K562 (cell line): Measurements from ENCODE around the gene ETV4. TPM values are rescaled to one million over a fixed set of nuclear protein-coding genes. Genes with fewer than 3 reads are reported as not detected.

Experiments used
- ATAC-seq: fragments of 200-7000 bp; cut with Tn5 transposase; 3 replicates; pipeline ENCODE4 v1.9.1; 2020; ENCODE audit warnings: moderate library complexity
- BruUV-seq: library from RNA; stranded (reverse); fragments of 400-500 nt; replicated peaks from 2 replicates; lab custom pipeline; 2021; lab: Mats Ljungman, UMichigan
- CTCF ChIA-PET: fragments of 300-600 bp; formaldehyde crosslinking; extraction: SDS; loops from one replicate; lab custom pipeline; 2021; ENCODE audit warnings: low intra/inter-chr PET ratio; lab: Yijun Ruan, JAX
- POLR2A ChIA-PET: fragments of 300-600, 350-650 bp; sonication (Branson Sonifier 250); formaldehyde crosslinking; extraction: SDS; loops from one replicate; lab custom pipeline; 2021; ENCODE audit warnings: antibody characterized with exemption, inconsistent platforms; lab: Yijun Ruan, JAX
- DNase-seq, 4 experiments: peaks; one replicate each; pipeline versions ENCODE4 v3.0.0 to v3.0.0-alpha.2; 2011 to 2018; ENCODE audit warnings: low spot score in 3 of 4, mixed read lengths in 3 of 4; ENCODE audit errors: extremely low read depth in 1 of 4
- FAIRE-seq: peaks from 2 replicates; lab custom pipeline; 2011; peaks lifted over from hg19 to GRCh38; lab: Jason Lieb, UNC
- H2AFZ ChIP-seq: 2 replicates; pipeline ENCODE4 v1.6.0; 2011; ENCODE audit warnings: low read depth, low read length, control low read depth, inconsistent platforms
- H3K27ac ChIP-seq: fragments of 200-600 bp; 3 replicates; pipeline ENCODE4 v1.8.0; 2011; ENCODE audit warnings: low read depth, mild to moderate bottlenecking, control low read depth, inconsistent platforms, low read length, moderate library complexity, mixed read lengths; ENCODE audit errors: extremely low read depth
- H3K27me3 ChIP-seq, 2 experiments: fragments of 300-600 bp in 1 of 2; 2 replicates in 1 of 2; 3 replicates in 1 of 2; pipeline versions ENCODE4 v1.6.0 to v1.8.0; 2011; ENCODE audit warnings: inconsistent platforms in 2 of 2, low read length in 2 of 2, mild to moderate bottlenecking in 1 of 2, mixed read lengths in 1 of 2, moderate library complexity in 1 of 2; ENCODE audit not compliant: control insufficient read depth in 2 of 2, insufficient read depth in 2 of 2
- H3K36me3 ChIP-seq: fragments of 300-600 bp; 3 replicates; pipeline ENCODE4 v1.8.0; 2011; ENCODE audit warnings: mild to moderate bottlenecking, low read length, inconsistent platforms; ENCODE audit not compliant: control insufficient read depth, insufficient read depth
- H3K4me1 ChIP-seq, 2 experiments: fragments of 200-600 bp in 1 of 2; replicated peaks in 1 of 2; 2 replicates in 1 of 2; 3 replicates in 1 of 2; pipeline versions ENCODE4 v1.5.1 to v1.8.0; 2011; ENCODE audit warnings: inconsistent platforms in 2 of 2, low read length in 2 of 2, mild to moderate bottlenecking in 1 of 2, mixed read lengths in 1 of 2, moderate library complexity in 1 of 2; ENCODE audit not compliant: control insufficient read depth in 2 of 2, insufficient read depth in 2 of 2
- H3K4me2 ChIP-seq: 2 replicates; pipeline ENCODE4 v1.6.1; 2011; ENCODE audit warnings: low read length, control low read depth, inconsistent platforms, mixed read lengths; ENCODE audit not compliant: insufficient read depth
- H3K4me3 ChIP-seq: fragments of 200-600 bp; sonication (generic), shearing (Covaris generic); 2 replicates; pipeline ENCODE4 v1.5.1; 2016; ENCODE audit warnings: control low read depth, inconsistent platforms
- H3K79me2 ChIP-seq: fragments of 200-600 bp; 3 replicates; pipeline ENCODE4 v1.8.0; 2011; ENCODE audit warnings: low read length, inconsistent platforms; ENCODE audit not compliant: control insufficient read depth, insufficient read depth
- H3K9ac ChIP-seq, 2 experiments: 2 replicates each; pipeline versions ENCODE4 v1.6.0 to v1.6.1; 2011; ENCODE audit warnings: low read depth in 2 of 2, low read length in 2 of 2, control low read depth in 1 of 2, inconsistent platforms in 1 of 2, mild to moderate bottlenecking in 1 of 2, mixed read lengths in 1 of 2; ENCODE audit not compliant: insufficient read depth in 1 of 2
- H3K9me1 ChIP-seq: one replicate; pipeline ENCODE4 v1.6.0; 2011; ENCODE audit warnings: inconsistent platforms, mild to moderate bottlenecking, low read length, moderate library complexity; ENCODE audit not compliant: control insufficient read depth, insufficient read depth
- H3K9me3 ChIP-seq: replicated peaks from 2 replicates; pipeline ENCODE4 v1.5.1; 2011; ENCODE audit warnings: low read depth, low read length, inconsistent platforms; ENCODE audit not compliant: control insufficient read depth, insufficient read depth
- H4K20me1 ChIP-seq: replicated peaks from 2 replicates; pipeline ENCODE4 v1.6.1; 2011; ENCODE audit warnings: low read length, inconsistent platforms, mixed read lengths; ENCODE audit not compliant: control insufficient read depth, insufficient read depth
- FOXP4 ChIP-seq: sonication (generic); formaldehyde crosslinking; IDR thresholded peaks from 2 replicates; pipeline ENCODE4 v1.8.0; 2022; ENCODE audit warnings: mild to moderate bottlenecking, missing genetic modification reagents, borderline replicate concordance
- MAFF ChIP-seq: IDR thresholded peaks from 2 replicates; pipeline ENCODE4 v1.6.1; 2012; ENCODE audit warnings: low read length, improper control_type of control experiment
- NEUROD1 ChIP-seq: fragments of 150-350 bp; IDR thresholded peaks from 2 replicates; pipeline ENCODE4 v1.6.1; 2014; ENCODE audit warnings: borderline replicate concordance, low read length, low read depth; ENCODE audit not compliant: partially characterized antibody
- PURB ChIP-seq: sonication (generic); formaldehyde crosslinking; IDR thresholded peaks from 2 replicates; pipeline ENCODE4 v1.9.0; 2021; ENCODE audit warnings: low read depth, mild to moderate bottlenecking, missing genetic modification reagents
- RREB1 ChIP-seq: fragments of 250-450 bp; sonication (Bioruptor Pico); IDR thresholded peaks from 2 replicates; pipeline ENCODE4 v1.4.0; 2020
- TARDBP ChIP-seq: fragments of 450-650 bp; IDR thresholded peaks from 2 replicates; pipeline ENCODE4 v1.6.1; 2016
- ZNF23 ChIP-seq: fragments of 250-450 bp; sonication (Bioruptor Pico); IDR thresholded peaks from 2 replicates; pipeline ENCODE4 v1.4.0; 2020; ENCODE audit warnings: mild to moderate bottlenecking
- ZNF274 ChIP-seq: IDR thresholded peaks from 2 replicates; pipeline ENCODE4 v1.6.1; 2011; ENCODE audit warnings: low read depth, mild to moderate bottlenecking, low read length, moderate library complexity, borderline replicate concordance
- ZNF282 ChIP-seq: sonication (generic); formaldehyde crosslinking; IDR thresholded peaks from 2 replicates; pipeline ENCODE4 v1.8.1; 2023; ENCODE audit warnings: missing genetic modification reagents
- ZNF445 ChIP-seq: fragments of 250-450 bp; sonication (Bioruptor Pico); IDR thresholded peaks from 2 replicates; pipeline ENCODE4 v1.4.0; 2020; ENCODE audit warnings: low read depth, mild to moderate bottlenecking, moderate library complexity
- WGBS: fragments of 100-300 bp; shearing (Covaris generic); methylation state at CpG from one replicate; pipeline ENCODE4 v1.1.6; 2016; ENCODE audit warnings: low coverage, mixed read lengths; ENCODE audit not compliant: insufficient coverage; ENCODE audit errors: missing lambda C conversion rate; 5-methylcytosine and 5-hydroxymethylcytosine counted together
- in situ Hi-C: fragments of 300-500 bp; cut with MboI; formaldehyde crosslinking; loops from 4 replicates; pipeline ENCODE4 v1.15.0; 2018; ENCODE audit warnings: inconsistent platforms, mixed read lengths
- intact Hi-C: fragments of 100-400 bp; cut with micrococcal nuclease; formaldehyde crosslinking; loops from 2 replicates; pipeline ENCODE4 v1.14.2; 2022
- polyA plus RNA-seq, 8 experiments: library from polyadenylated mRNA; depleted of rRNA in 4 of 8; stranded (reverse) in 5 of 8; unstranded in 3 of 8; fragments of >200 nt; fragmentation: Nextera tagmentation in 2 of 8; fragmentation: Illumina TruSeq in 1 of 8; extraction: Ambion mirVana in 2 of 8; extraction: Trizol in 1 of 8; gene quantifications; 2 replicates each; pipeline versions ENCODE4 v1.2.1 to v1.2.3, GENCODE V29; 2011 to 2014; ENCODE audit warnings: inconsistent platforms in 1 of 8, missing spikeins in 1 of 8
- total RNA-seq, 7 experiments: library from RNA; depleted of rRNA in 6 of 7; stranded (reverse); fragments of >200 nt in 6 of 7; fragmentation: Illumina TruSeq in 2 of 7; extraction: Trizol in 2 of 7; gene quantifications; 2 replicates each; pipeline versions ENCODE4 v1.2.1 to v1.2.3, GENCODE V29; 2011 to 2021; ENCODE audit warnings: low replicate concordance in 1 of 7

ETV4 gene
- total and polyA plus RNA-seq, 9 of the 15 experiments (the other 6 are each of a cell fraction or from before 2014, with no cell fraction given) = 5.5 to 66.3 (median 28.2) TPM

- no peak overlapping the region for H2AFZ ChIP-seq
- H4K20me1 ChIP-seq = no peaks in the 10 kb centered on the region
- H3K9ac ChIP-seq = peak overlapping the region in 1 of 2 experiments; percentile 59; a peak in 1 of 4 replicates
- H3K27ac ChIP-seq = no peak overlapping the region
- no peak overlapping the region for H3K4me3 ChIP-seq
- peaks cover 14% of the 10 kb centered on the region for H3K79me2 ChIP-seq
- FAIRE-seq (no peak), ATAC-seq (no peak), DNase-seq (no peak)
- ChIA-PET CTCF (no interaction called here), POLR2A (interaction anchor here (0.8 to 2.7 kb wide), 3 partner anchors 11 to 181 kb away, joined by 3 to 14 read pairs (median 5); no protein-coding TSS in a partner anchor)
- in situ Hi-C loops (no loop called here), intact Hi-C loops (no loop called here)
- peaks cover 26 to 33% of the 10 kb centered on the region in 2 experiments for H3K4me1 ChIP-seq
- H3K36me3 ChIP-seq = no peaks in the 10 kb centered on the region
- H3K27me3 ChIP-seq = no peaks in the 10 kb centered on the region
- no peak overlapping the region for H3K4me2 ChIP-seq
- no peaks in the 10 kb centered on the region for H3K9me1 ChIP-seq
- TF ChIP-seq PURB = no peak
- TF ChIP-seq ZNF445 (CRISPR knock-in tag) = no peak
- TF ChIP-seq NEUROD1 = no peak
- no peak for TF ChIP-seq ZNF274
- TF ChIP-seq FOXP4 (CRISPR knock-in tag) = no peak
- no peak for TF ChIP-seq MAFF
- TF ChIP-seq ZNF23 = no peak
- TF ChIP-seq RREB1 (CRISPR knock-in tag) = no peak
- TF ChIP-seq ZNF282 (CRISPR knock-in tag) = no peak
- TF ChIP-seq TARDBP = no peak
- no peaks in the 10 kb centered on the region for H3K9me3 ChIP-seq
- BruUV-seq = no TSS peak
- 49% methylated on average over 3 of the region's 3 CpGs for WGBS
These were observed 2.7 kb upstream of the ETV4 start for GRCh38 chr17:43548689-43549379.
